Ovary (tissue), 3 donors: ENCODE results near the gene CCDC63.

Source experiments
- CTCF ChIP-seq, 3 donors: fragments of 450-650 bp in 2 of 3; fragments of 200-600 bp in 1 of 3; IDR thresholded peaks; one replicate each; pipeline versions ENCODE4 v1.5.1 to v1.8.0; 2016 to 2022; ENCODE audit warnings: antibody characterized with exemption in 3 of 3, mild to moderate bottlenecking in 1 of 3
- EP300 ChIP-seq: sonication (generic); formaldehyde crosslinking; IDR thresholded peaks from one replicate; pipeline ENCODE4 v1.6.1; 2017; ENCODE audit warnings: antibody characterized with exemption
- POLR2A ChIP-seq: fragments of 450-650 bp; IDR thresholded peaks from one replicate; pipeline ENCODE4 v1.6.1; 2017; ENCODE audit warnings: antibody characterized with exemption, mild to moderate bottlenecking, moderate library complexity
- donor health status: DM: no; HTN: no; CAD: no.

GRCh38 chr12:110880651-110881050 lies 33.9 kb downstream of the CCDC63 start:
- no peak for TF ChIP-seq CTCF (IDR thresholded peaks at IDR 0.05)
- no peak for TF ChIP-seq POLR2A
- TF ChIP-seq EP300: no peak
